Measurements from ENCODE around the gene TOP1.
"Not testable (repeated sequence)": the region's sequence is repeated elsewhere in the genome, so short reads cannot be mapped to it uniquely, and the experiment has no call there.

TOP1 gene

DNA sequence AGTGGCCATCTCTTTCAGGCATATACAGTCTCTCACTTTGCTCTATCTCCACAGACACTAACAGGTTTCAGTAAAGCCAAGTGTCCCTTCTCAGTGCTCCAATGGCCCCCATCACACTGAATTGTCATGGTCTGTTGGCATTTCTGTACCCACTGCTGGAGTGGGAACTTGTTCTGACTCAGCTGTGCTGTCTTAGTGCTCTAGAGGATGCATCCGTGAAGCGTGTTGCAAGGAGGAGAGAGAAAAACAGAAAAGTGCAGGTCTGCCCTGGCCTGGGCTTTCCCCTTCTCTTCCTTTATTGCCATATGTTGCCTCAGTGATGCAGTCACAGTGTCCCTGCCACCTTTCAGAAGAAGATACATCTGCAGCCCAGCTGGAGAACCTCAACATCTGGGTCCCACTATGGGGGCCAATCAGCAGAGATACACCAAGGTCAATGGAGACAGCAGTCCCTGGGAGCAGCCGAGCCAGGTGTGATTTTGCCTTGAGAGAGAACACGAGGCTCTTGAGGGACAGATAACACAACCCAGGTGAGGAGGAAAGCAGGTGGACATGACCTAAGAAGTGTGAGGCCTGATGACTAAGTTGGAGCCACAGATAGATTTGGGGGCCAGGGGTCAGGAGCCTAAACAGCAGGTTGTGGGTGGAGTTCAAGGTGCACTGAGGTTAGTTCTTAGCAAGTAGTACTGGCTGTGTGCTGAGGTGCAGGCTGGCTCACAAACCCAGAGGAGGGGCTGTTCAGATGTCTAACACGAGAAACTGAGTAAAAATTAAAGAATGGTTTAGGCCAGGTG lies 103.2 kb downstream of the TOP1 start:
- no peak for DNase-seq (ENCODE audit: low read depth in 2 of 2)

DNA sequence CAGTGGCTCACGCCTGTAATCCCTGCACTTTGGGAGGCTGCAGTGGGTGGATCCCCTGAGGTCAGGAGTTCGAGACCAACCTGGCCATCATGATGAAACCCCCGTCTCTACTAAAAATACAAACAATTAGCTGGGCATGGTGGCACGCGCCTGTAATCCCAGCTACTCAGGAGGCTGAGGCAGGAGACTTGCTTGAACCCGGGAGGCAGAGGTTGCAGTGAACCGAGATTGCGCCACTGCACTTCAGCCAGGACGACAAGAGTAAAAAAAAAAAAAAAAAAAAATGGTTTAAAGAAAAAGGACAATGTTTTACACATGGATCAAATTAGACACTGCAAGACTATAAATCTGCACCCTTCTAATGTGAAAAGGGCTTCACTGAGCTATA lies 103.8 kb downstream of the TOP1 start:
- not testable (repeated sequence) for DNase-seq (ENCODE audit: low read depth in 2 of 2)

DNA sequence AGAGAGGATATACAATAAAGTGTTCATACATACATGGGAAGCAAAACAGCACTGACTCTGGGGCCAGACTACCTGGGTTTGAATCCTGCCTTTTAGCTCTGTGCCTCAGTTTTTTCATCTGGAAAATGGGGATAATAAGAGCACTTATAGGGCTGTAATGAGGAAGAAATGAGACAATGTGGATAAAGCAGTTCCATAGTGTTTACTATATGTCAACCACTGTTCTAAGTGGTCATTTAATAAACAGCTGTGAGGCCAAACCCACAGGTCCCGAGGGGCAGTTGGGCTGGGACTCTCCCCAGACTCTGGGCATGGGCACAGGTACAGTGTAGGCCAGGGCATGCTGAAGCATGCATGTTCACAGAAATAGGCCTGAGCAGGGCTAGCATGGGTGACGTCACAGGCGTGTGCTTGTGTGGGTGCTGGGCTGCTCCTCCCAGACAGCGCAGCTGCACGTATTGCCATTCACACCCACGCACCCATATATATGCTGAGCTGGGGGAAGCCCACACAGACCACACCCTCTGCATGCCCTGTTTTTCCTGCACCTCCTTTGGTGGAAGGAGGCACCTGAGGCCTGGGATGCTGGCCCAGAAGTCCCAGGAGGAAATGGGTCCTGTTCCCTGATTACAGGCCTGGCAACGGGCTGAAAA lies 105.2 kb downstream of the TOP1 start:
- no peak for DNase-seq (ENCODE audit: low read depth in 2 of 2)

DNA sequence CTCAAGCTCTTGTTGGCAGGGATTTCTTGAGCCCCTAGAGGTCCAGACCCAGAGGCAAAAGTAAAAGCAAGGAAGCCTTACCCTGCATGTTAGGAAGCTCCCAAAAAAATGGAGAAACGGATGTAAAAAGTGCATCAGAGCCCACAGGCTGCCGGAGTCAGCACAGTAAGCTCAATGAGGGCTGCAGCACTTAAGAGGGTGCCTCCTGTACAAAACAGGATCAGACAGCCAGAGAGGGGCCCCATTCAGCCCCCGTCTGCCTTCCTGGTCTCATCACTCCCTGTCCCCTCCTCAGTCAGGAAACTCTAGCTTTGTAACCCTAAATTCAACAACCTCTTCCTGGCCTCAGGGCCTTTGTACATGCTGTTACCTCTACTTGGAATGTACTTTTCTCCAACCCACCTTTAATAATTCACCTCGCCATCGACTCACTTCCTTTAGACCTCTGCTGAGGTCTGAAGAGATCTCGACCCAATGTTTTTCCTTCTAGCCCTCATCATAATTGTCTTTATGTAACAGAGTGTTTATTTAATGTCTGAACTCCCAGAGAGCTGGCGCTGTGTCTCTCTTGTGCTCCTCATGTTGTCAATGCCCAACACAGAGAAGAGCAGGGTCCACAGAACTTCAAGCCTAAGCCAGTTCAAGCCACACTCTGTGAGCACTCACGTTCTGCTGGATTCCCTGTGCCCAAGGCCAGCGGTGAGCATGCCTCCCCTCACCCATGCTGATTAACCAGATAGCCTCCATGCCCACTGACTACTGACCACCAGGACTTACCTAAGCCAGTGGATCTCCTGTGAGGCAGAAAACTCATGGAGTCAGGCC lies 106.0 kb downstream of the TOP1 start:
- DNase-seq (ENCODE audit: low read depth in 2 of 2), result no peak

DNA sequence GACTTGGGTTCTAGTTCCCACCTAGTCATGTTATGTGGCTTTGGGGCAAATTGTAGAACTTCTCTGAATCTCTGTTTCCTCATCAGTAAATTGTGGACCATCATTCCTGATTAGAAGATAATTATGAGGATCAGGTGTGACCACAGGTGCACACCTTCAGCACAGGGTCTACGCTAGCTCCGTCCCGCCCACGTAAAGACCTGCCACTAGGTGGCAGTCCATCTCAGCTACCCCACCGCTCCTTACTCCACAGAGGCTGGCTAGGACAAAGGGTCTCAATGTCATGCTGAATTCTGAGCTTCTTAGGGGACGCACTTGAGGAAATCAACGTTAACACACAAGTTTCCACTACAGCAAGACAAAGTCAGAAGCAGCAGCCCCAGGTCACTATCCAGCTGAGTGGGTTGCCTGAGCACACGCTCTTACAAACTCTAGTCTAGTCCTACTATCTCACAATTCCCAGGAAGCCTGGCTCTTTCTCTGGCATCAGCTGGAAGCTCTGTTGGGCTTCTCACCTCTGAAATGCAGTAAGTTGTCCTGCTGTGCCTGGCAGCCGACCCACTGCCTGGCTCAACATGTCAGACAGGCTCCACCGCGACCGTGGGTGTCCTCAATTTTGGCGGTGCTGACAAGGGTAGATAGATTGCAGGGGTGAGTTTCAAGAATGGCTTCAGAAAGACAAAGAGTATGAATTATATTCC lies 106.7 kb downstream of the TOP1 start:
- DNase-seq (ENCODE audit: low read depth in 2 of 2), result no peak

DNA sequence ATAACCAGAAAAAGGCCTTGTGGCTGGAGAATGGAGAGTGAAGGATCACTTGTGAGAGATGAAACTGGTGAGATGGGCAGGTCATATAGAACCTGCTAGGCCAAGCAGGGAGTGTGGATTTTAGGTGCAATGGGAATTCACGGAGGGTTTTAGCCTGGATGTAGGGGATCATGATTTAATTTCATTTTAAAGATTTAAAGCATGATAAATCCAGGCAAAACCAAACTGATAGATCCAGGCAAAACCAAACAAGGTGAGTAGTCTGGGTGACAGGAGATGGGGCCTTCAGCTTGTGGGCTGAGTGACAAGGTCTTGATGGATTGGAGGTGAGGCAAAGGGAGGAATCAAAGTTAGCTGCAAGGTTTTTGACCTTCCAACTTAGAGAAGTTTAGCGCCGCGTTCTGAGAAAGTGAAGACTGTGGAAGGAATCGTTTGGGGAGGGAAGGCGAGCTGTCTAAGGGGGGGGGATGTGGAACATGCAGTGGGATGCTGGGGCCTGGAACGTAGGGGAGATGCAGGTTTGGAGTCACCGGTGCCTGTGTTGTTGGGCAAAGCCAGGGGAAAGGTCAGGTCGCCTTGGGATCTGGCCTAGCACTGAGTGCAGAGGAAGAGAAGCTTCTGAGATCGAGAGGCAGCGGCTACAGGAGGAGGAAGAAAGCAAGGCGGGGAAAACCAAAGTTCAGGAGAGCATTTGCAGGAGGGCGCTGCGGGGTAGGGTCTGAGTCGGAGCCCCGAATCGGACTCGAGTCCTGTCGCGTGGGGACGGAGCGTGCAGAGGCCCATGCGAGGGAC lies 107.5 kb downstream of the TOP1 start:
- DNase-seq (ENCODE audit: low read depth in 2 of 2), result no peak

DNA sequence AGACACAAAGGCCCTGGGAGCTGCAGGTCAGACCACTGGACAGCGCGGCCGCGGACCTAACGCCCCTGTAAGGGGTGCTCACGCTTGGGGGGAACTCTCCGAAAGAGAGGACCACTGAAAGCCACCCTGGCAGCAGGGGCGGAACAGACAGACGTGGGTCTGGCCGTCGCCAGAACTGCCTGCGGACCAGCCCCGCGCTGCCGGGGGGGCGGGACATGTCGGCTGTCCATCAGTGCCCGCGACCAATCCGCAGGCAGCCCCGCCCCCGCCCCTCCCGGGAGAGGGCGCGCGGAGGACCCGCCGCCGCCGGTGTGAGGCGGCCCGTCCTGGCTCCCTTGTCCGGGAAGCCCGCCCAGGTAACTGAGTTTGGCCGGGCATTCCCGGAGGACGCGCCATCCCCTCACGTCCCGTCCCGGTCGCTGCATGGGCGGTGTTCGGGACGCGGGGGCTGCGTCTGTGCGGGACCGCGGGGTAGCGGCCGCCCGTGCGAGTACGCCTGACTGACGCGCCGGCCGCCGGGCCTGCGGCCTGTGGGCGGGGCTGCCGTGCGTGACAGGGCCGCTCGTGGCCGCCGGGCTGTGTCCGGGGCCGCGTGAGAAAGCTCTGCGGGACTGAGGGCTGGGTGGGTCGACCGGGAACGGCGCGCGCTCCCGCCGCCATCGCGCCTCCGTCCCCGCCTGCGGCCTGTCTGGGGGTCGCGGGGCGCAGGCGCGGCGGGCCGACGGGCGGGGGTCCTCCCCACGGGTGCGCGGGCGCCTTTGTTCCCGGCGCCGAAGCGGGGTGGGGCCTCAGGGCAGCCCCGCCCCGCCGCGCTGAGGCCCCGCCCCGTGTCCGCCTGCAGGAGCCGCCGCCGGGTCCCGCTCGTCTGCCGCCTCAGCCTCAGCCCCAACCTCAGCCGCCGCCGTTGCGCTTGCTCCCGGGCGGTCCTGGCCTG lies 108.3 kb downstream of the TOP1 start, which contains the start of gene PLCG1:
Gene PLCG1 (plus strand): TSS at position 864 of the 934 bp plus-strand sequence. CDS start 99 bp downstream, outside the sequence.
- peak; percentile 59 to 73 for DNase-seq (ENCODE audit: low read depth in 2 of 2)

DNA sequence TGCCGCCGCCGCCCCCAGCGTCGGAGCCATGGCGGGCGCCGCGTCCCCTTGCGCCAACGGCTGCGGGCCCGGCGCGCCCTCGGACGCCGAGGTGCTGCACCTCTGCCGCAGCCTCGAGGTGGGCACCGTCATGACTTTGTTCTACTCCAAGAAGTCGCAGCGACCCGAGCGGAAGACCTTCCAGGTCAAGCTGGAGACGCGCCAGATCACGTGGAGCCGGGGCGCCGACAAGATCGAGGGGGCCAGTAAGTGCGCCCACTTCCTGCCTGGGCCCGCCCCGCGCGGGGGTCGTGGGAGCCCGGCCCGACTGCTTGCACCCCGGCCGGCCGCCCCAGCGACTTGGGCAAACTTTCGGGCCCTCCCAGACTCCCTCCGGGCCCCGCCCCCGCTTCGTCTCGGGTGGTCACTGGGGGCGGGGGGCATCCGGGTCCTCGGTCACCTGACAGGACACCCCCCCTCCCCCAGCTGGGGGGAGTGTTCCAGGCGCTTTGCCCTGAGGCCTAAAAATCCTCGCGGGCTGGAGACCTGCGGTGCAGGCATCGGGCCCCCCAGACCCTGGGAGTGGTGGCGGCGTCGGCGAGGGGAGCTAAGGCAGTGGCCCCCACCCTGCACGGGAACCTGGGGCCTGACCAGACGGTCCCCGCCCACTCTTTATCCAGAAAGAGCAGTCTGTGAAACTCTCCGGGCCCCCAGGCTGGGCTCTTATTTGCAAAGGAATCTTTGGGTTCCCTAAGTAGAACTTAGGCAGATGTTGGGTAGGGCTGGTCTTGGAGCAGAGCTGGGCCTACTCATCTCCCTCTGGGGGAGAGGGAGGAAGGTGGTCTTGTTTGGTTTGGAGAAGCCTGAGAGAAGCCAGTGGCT lies 109.2 kb downstream of the TOP1 start:
- DNase-seq (ENCODE audit: low read depth in 2 of 2), result peak in 1 of 2 donors; percentile 36

DNA sequence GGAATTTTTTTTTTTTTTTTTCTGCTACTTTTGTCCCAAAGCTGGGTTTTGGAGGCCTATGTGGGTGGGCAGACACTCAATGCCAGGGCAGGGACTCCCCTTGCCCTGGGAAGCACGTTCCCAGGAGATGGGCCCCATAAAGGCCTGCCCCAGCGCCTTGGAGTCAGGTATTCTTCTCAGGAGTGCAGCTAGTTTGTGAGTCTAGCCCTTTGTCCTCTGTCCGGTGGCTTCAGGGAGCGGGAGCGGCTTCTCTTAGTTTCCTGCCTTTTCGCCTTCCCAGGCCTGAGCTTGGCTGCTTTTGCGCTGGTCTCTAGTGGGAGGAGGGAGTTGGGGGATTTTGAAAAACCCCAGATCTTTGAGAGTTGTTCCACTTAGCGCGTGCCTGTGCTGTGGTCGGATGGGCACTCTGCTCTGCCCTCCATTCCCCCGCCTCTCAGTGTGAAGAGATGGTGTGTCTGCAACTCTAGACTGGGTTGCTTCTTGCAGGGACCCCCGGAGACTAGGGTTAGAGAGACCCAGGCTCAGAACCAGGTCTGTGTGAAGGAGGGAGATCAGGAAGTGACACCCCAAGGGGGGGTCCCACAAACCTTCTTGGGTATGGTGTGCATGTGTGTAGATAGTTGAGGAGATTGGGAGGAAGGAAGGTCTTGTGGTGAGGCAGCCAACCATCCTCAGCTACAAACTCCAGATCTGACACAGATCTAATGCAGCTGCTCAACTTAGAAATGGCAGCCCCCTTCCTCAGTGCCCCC lies 110.0 kb downstream of the TOP1 start:
- DNase-seq (ENCODE audit: low read depth in 2 of 2), result no peak

DNA sequence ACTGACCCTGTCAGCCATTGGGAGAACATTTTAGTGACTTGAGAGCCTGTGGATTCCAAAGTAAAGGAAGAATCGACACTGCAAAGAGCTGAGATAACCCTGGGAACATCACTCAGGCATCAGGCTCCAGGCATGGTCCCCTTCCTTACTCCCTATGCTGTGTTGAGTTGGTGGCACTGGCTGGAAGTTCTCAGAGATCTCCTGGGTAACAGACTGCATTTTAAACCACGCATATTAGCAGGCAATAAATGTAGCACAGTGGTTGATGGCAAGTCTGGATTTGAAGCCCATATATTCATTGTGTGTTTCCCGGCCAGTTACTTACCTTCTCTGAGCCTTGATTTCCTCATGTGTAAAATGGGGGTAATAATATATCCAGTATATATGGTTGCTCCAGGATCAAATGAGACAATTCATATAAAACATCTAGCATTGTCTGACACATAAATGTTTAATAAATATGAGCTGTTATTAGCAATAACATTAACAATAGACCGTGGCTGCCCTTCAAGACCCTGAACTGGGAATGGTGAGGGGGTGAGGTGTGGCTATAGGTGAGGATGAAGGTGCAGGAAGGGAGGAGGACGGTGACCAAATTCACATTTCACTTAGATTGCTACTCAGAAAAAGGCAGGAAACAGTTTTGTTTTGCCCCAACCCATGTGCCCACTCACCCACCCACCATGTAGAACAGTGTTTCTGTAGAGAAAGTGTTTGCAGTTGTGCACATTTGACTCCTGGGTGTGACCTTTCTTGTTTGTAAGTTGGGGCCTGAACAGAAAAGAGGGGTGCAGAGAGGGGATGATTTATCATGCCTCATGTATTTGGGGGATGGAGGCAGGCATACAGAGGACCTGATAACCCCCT lies 110.8 kb downstream of the TOP1 start:
- DNase-seq (ENCODE audit: low read depth in 2 of 2), result no peak

DNA sequence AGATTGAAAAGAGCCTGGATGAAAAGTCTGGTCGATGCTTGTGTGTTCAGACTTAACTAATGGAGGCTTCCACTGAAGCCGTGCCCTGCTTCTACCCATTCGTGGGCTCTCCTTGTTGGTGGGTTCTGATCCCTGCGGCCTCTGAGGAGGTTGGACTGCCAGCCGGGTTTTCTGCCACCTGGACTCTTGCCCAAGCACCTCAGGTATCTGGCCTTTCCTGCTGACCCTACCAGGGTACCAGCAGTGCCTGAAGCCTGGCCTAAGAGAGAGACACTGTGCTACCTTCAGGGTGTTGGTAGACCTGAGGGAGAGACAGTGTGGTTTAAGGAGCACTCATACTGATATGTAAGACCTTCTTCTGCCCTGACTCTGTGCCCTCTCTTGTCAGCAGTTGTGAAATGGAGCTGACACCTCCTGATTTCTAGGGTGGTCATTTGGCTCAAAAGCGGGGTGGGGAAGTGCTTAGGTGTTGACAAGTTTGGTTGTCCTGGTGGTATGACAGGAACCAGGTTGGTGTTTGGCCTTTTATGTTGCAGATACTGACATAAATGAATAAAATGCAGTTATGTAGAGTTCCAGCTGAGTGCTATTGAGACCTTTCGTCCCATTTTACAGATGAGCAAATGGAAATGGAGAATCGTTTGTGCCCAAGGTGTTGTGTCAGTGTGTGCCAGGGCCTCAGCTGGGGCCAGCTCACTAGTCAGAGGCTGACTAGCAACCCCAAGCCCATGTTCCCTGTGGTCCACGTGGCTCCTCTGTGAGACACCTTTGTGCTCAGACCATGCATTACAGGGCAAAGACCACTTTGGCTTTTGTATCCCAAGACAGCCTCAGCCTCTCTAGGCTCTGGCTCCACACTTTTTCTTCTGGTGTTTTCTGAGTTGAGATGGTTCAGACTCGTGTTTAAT lies 111.9 kb downstream of the TOP1 start:
- no peak for DNase-seq (ENCODE audit: low read depth in 2 of 2)

DNA sequence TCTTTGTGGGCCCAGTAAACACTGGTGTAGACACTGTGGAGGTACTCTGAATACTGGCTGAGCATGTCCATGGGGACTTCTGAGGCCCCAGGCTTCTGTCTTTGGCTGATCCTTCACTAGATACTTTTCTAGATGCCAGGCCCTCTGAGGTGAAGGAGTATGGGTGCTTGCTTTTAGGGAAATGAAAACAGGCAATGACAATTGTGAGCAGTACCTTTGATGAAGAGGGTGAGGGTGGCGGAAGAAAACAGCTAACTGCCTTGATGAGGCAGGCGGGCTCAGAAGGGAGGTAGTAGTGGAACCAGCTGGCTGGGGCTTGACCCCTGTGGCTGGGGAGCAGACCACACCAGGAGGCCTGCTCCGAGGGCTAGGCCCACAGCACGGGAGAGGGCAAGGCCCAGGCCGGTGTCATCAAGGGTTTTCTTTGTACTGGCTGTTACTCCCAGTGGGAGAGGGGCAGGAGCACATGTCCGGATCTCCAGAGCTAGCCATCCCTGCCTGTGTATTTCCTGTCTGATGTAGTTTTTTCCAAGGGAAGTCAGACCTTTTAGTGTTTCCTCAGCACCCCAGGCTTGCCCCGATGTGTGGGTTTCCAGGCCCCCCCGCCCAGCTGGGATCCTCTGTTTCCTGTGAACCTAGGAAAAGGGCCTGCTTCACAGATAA lies 112.7 kb downstream of the TOP1 start:
- no peak for DNase-seq (ENCODE audit: low read depth in 2 of 2)

DNA sequence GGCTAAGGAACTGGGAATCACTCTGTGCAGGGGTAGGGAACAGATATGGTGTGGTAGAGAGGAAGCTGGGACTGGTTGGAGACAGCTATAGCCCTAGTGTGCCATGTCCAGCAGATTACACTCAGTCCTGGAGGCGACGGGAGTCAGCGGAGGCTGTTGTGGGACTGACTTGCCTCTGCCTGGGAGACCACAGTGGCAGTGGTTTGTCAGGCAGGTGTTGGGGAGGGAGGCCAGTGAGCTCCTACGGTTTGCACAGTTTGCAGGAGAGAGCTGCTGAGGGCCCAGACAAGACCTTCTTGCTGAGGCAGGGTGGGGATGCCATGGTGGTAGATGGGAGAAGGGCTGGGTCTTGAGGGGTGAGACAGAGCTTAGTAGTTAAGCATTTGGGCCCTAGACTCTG lies 113.6 kb downstream of the TOP1 start:
- no peak for DNase-seq (ENCODE audit: low read depth in 2 of 2)

DNA sequence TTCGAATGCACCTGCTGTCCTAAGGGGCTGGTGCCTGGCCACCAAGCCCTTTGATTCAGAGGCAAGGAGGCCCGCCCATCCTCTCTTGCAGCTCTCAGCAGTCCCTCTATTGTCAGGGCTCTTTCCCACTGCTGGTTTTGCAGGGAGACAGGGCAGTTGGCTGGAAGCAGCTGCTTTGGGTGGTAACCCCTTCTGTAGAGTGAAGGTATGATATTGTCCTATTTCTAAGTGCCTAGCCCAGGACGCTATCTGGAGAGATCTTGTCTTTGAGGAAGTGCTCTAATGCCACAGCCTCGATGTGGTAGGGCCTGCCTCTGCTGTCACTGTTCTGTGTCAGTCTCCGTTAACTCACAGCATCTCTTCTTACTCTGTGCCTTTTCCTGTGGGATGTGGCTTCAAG lies 114.3 kb downstream of the TOP1 start:
- DNase-seq (ENCODE audit: low read depth in 2 of 2), result no peak

DNA sequence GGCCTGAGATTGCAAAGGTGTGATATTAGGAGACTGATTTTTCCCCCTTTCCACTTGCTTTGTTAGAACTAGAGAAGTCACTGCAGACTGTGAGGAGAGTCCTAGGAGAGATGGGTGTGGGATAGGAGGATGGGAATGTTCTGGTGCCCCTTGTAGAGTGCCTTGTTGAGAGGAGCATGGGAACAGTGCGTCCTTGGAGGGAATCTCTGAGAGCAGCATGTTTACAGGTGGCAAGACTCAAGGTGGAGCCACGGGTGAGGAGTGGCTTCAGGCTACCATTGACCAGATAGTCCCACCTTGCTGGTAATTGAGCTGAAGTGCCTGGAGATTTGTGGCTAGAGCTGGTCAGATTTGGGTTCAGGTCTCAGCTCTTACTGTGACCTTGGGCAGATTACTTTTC lies 114.7 kb downstream of the TOP1 start:
- no peak for DNase-seq (ENCODE audit: low read depth in 2 of 2)

DNA sequence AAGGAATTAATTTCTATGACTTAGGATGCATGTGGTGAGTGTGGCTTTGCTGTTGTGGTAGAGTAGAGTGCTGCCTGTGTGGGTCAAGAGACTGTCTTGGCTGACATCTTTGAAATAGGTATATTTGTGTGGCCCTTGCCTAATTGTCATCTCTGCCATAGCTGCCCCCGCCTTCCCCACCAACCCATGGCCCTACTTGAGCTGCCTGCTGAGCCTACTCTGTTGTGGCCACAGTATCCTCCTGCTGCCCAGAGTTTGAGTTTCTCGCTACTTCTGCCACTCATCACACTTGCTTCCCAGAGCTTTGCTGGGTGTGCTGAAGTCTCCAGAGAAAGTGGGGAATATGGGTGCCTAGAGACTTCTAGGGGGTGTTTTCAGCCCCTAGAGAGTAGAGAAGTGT lies 116.7 kb downstream of the TOP1 start:
- DNase-seq (ENCODE audit: low read depth in 2 of 2), result no peak

Measured in stimulated activated CD8-positive, alpha-beta memory T cell treated with anti-CD3 and anti-CD28 coated beads, Interleukin-15, amount 100 ng/mL, for 4 hours (primary cell).